SK-N-MC (cell line): ENCODE data around the gene SLC39A11.

Experiments used
- EZH2 ChIP-seq: fragments of 200-600 bp; sonication (generic); IDR thresholded peaks from one replicate; pipeline ENCODE4 v1.6.1; 2017; ENCODE audit warnings: antibody characterized with exemption
- POLR2AphosphoS5 ChIP-seq: IDR thresholded peaks from 2 replicates; pipeline ENCODE4 v1.6.1; 2012; ENCODE audit warnings: mild to moderate bottlenecking, low read depth, low read length, borderline replicate concordance

DNA sequence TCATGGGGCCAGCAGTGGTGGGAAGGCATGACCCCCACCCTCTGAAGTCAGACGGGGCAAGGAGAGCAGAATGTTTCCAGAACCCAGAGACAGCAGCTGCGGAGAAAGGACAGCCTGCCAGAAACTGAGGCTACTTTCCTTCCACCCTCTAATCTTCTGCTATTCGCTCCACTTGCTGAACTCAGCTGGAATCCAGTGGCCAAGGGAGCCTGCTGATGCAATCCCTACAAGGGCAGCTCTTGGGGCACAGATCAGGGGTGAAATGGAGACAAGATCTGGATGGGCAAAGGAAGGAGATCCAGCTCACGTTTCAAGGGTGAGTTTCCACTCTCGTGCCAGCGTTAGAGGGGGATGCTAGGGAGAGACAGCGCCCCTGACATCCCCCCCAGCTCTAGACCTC, 479.1 kb downstream of the SLC39A11 start:
- TF ChIP-seq POLR2AphosphoS5 (no peak), EZH2 (no peak)
